HT1080 (cell line): ENCODE results near the gene CLCA4. TPM values are rescaled to one million over a fixed set of nuclear protein-coding genes. Genes with fewer than 3 reads are reported as not detected.
"Not testable (repeated sequence)": the region's sequence is repeated elsewhere in the genome, so short reads cannot be mapped to it uniquely, and the experiment has no call there.

ENCODE experiments used
- DNase-seq: peaks from one replicate; pipeline ENCODE4 v3.0.0-alpha.2; 2015; ENCODE audit warnings: low read depth
- total RNA-seq: library from RNA; depleted of rRNA; stranded (reverse); fragments of >200 nt; shearing (Covaris generic); gene quantifications from 2 replicates; pipeline ENCODE4 v1.2.3, GENCODE V29; 2014; rRNA removed

CLCA4 gene
- total RNA-seq, 1 experiment from 2014 or later, result not detected

- no peak for DNase-seq
Measured at GRCh38 chr1:86596741-86597290, 49.9 kb downstream of the CLCA4 start.

GRCh38 chr1:86606080-86606479 is 59.2 kb downstream of the CLCA4 start:
- DNase-seq, result not testable (repeated sequence)

DNA sequence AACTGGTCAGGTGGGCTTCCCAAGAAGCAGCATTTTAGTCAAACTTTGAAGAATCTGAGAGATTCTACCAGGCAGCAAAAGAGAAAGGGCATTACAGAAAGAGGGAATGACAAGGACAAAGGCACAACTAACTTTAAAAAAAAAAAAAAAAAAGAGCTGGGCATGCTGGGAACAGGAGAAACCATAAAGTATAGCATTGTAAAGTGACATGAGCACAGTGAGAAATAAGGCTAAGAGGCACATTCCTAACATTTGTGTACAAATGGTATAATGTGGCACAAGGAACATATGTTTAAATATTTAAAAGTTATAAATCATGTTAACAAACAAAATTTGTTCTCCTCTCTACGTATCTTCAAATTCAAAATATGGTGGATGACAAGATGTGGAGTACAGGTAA is 69.6 kb downstream of the CLCA4 start:
- DNase-seq, result no peak

DNA sequence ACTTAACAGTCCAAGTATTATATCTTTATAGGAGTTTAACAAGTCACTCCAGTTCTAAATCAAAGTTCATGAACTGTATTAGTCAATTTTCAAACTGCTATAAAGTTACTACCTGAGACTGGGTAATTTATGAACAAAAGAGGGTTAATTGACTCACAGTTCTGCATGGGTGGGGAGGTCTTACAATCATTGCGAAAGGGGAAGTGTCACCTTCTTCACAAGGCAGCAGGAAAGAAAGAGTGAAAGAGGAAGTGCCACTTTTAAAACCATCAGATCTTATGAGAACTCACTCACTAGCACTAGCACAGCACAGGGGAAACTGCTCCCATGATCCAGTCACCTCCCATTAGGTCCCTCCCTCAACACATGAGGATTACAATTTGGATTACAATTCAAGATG is 70.0 kb downstream of the CLCA4 start:
- no peak for DNase-seq

GRCh38 chr1:86618358-86618757 is 71.5 kb downstream of the CLCA4 start:
- no peak for DNase-seq

GRCh38 chr1:86619313-86619712 is 72.4 kb downstream of the CLCA4 start:
- no peak for DNase-seq

GRCh38 chr1:86621286-86621685 is 74.4 kb downstream of the CLCA4 start:
- DNase-seq, result no peak

Other genes with a start within 250 kb of the CLCA4 start
- gene ODF2L, start 150.8 kb upstream of the CLCA4 start, total RNA-seq, result 6.2 and 10.1 TPM in 2 replicates
- gene CLCA2, start 122.9 kb upstream of the CLCA4 start, total RNA-seq, result 0.07 and 0.26 TPM in 2 replicates
- gene CLCA1, start 78.2 kb upstream of the CLCA4 start, total RNA-seq, result not detected in 2 replicates
- gene SH3GLB1, start 157.5 kb downstream of the CLCA4 start, total RNA-seq, result 27.4 and 41.4 TPM in 2 replicates